A549 (cell line): ENCODE results near the gene SLC43A3.

Experiments
- POLR2A ChIP-seq: IDR thresholded peaks from 2 replicates; pipeline ENCODE4 v1.6.1; 2012; ENCODE audit warnings: mild to moderate bottlenecking, low read length
- POLR2AphosphoS2 ChIP-seq: conservative IDR thresholded peaks from 2 replicates; pipeline ENCODE4 v1.6.1; 2012; ENCODE audit warnings: low read length, improper control_type of control experiment, inconsistent platforms
- RNF2 ChIP-seq: fragments of 200-600 bp; sonication (generic); IDR thresholded peaks from 2 replicates; pipeline ENCODE4 v1.6.1; 2016; ENCODE audit warnings: low read depth, mild to moderate bottlenecking, antibody characterized with exemption, moderate library complexity, borderline replicate concordance
- TP53 ChIP-seq: fragments of 250-450 bp; sonication (Bioruptor Pico); IDR thresholded peaks from 2 replicates; pipeline ENCODE4 v1.5.0; 2021; ENCODE audit warnings: mild to moderate bottlenecking, moderate library complexity

DNA sequence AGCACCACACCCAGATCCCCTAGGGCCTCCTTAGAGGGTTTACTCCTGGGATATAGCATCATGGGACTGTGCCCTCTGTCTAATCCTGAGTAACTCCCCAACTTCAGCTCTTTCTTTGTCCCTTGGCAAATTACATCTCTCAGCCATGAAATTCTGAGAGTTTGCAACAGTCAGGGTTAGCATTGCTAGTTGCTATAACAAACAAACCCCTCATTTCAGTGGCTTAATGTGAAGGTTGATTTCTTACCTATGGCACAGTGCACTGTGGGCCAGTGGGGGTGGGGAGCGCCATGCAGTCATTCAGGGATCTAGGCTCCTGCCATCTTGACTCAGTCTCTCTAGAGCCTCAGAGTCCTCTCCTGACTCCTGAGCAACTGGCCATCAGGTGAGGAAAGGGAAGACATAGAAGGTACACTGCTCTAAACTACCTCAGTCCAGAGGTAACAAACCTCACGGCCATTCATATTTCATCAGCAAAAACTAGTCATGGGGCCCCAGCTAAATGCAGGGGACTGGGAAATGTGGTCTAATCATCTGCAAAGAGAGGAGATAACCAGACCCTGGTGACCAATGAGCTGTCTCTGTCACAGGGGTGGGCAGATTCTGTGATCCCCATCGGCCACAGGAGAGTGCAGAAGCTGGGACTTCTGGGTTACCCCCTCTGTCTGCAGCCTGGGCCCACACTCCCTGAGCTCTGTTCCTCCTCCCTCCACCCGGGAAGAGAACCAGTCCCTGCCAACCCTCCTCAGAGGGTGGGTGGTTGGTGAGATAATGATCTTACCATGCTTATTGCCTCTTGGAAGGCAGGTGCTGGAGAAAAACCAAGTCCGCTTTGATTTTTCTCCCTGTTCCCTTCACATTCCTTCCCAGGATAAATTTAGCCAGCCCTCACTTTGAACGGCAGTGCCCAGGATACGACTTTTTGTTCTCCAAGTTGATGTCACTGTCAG lies 63.5 kb downstream of the SLC43A3 start:
- TF ChIP-seq RNF2 (no peak), TP53 (CRISPR knock-in tag) (no peak), POLR2AphosphoS2 (no peak), POLR2A (no peak)
